SH-SY5Y (cell line): ENCODE results near the gene ASB7.

Experiments used
- GATA2 ChIP-seq: IDR thresholded peaks from 2 replicates; pipeline ENCODE4 v1.6.1; 2011; ENCODE audit warnings: mild to moderate bottlenecking, low read depth, low read length
- GATA3 ChIP-seq: IDR thresholded peaks from 2 replicates; pipeline ENCODE4 v1.6.1; 2011; ENCODE audit warnings: low read depth, mild to moderate bottlenecking, low read length, moderate library complexity

DNA sequence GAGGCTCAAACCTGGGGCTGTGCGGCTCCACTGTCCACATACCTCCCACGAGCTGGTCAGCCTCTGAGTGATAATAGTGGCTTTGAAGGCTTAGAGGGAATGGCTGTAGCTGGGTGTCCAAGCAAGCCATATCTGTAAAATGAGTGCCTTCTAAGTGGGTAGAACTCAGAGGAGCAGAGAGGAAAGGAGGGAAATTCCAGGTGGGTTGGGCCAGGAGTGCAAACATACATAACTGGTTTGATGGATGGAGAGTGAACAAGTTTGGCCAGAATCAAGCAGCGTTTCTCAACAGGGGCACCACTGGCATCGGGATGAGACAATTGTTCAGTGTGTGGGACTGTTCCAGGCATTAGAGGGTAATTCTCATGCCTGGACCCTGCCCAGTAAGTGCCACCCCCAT, 91.1 kb downstream of the ASB7 start:
- TF ChIP-seq GATA2 (no peak), GATA3 (no peak)
